ENCODE data around the gene ZNF445. TPM values are rescaled to one million over a fixed set of nuclear protein-coding genes. Genes with fewer than 3 reads are reported as not detected.

The ZNF445 gene
- total RNA-seq, 1 donor from 2014 or later, result 28.3 TPM

DNA sequence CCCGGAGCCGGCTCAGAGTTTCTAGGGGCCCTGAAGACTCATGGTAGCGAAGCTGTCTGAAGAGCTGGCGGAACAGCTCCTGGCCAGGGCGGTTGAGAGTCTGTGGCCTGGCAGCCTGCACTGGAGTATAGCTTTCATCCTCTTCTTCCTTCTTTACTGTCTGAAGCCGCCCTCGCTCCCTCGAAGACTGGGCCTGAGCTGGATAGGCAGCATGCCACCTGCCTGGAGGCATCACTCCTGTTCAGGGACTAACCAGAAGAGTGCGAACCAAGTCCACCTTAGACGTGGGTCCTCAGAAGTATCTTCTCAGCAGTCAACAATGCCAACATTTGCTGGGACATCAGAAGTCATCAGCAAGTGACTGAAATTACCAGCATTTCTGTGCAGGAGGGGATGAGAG is 22.2 kb downstream of the ZNF445 start:
- TF ChIP-seq, protein P1, sequence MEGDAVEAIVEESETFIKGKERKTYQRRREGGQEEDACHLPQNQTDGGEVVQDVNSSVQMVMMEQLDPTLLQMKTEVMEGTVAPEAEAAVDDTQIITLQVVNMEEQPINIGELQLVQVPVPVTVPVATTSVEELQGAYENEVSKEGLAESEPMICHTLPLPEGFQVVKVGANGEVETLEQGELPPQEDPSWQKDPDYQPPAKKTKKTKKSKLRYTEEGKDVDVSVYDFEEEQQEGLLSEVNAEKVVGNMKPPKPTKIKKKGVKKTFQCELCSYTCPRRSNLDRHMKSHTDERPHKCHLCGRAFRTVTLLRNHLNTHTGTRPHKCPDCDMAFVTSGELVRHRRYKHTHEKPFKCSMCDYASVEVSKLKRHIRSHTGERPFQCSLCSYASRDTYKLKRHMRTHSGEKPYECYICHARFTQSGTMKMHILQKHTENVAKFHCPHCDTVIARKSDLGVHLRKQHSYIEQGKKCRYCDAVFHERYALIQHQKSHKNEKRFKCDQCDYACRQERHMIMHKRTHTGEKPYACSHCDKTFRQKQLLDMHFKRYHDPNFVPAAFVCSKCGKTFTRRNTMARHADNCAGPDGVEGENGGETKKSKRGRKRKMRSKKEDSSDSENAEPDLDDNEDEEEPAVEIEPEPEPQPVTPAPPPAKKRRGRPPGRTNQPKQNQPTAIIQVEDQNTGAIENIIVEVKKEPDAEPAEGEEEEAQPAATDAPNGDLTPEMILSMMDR (IDR thresholded peaks at IDR 0.05), result no peak
- TF ChIP-seq EZH2phosphoT487 (IDR thresholded peaks at IDR 0.05), result no peak
- TF ChIP-seq EZH2 (IDR thresholded peaks at IDR 0.05), result no peak
- H3K4me1 ChIP-seq, result no peaks in the 10 kb centered on the region
- no peak overlapping the region for H3K27ac Mint-ChIP-seq
- H3K4me1 Mint-ChIP-seq, result no peaks in the 10 kb centered on the region
- no peak overlapping the region for H3K27ac ChIP-seq
- no peaks in the 10 kb centered on the region for H3K27me3 ChIP-seq
- peaks cover 6% of the 10 kb centered on the region for H4K20me1 ChIP-seq (ENCODE audit: low read depth)
- no peak overlapping the region for H3K4me2 ChIP-seq
- no peaks in the 10 kb centered on the region for H3K9me3 Mint-ChIP-seq
- H3K9me3 ChIP-seq (ENCODE audit: low read depth), result no peaks in the 10 kb centered on the region
- peaks cover 29% of the 10 kb centered on the region for H3K79me2 ChIP-seq (ENCODE audit: low read depth)
- H3K27me3 Mint-ChIP-seq (ENCODE audit: insufficient read depth, low read depth), result peaks cover 2% of the 10 kb centered on the region
- peaks cover 62% of the 10 kb centered on the region for H3K36me3 Mint-ChIP-seq
- DNase-seq (ENCODE audit: low spot score), result no peak
- H3K9ac ChIP-seq, result no peak overlapping the region
- no peak overlapping the region for H2AFZ ChIP-seq (replicated peaks)
- H3F3A ChIP-seq (ENCODE audit: low read depth), result no peaks in the 10 kb centered on the region
- no peak overlapping the region for H3K4me3 ChIP-seq
- no peak overlapping the region for H3K4me3 Mint-ChIP-seq
- peaks cover 6% of the 10 kb centered on the region for H3K36me3 ChIP-seq

DNA sequence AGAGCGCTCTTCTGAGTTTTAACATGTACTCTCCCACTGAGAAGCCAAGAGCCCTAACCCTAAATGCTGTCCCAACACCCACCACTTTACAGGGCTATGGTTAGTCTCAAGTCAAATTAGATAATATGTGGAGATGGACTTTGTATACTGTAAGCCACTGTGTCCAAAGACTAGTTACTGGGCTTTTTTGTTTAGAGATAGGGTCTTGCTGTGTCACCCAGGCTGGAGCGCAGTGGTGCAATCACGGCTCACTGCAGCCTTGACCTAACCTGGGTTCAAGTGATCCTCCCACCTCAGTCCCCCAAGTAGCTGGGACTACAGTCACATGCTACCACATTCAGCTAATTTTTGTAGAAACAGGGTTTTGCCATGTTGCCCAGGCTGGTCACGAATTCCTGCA is 23.2 kb downstream of the ZNF445 start:
- no peaks in the 10 kb centered on the region for H3K9me3 ChIP-seq (ENCODE audit: low read depth)
- peaks cover 62% of the 10 kb centered on the region for H3K36me3 Mint-ChIP-seq
- no peak for DNase-seq (ENCODE audit: low spot score)
- H4K20me1 ChIP-seq (ENCODE audit: low read depth), result peaks cover 6% of the 10 kb centered on the region
- no peaks in the 10 kb centered on the region for H3K4me1 ChIP-seq
- H3K79me2 ChIP-seq (ENCODE audit: low read depth), result peaks cover 18% of the 10 kb centered on the region
- H3K4me3 Mint-ChIP-seq, result no peak overlapping the region
- no peaks in the 10 kb centered on the region for H3K4me1 Mint-ChIP-seq
- H2AFZ ChIP-seq (replicated peaks), result no peak overlapping the region
- H3K9me3 Mint-ChIP-seq, result peaks cover 2% of the 10 kb centered on the region
- no peak overlapping the region for H3K27ac ChIP-seq
- peak overlapping the region; percentile 10 for H3K27ac Mint-ChIP-seq
- H3F3A ChIP-seq (ENCODE audit: low read depth), result no peaks in the 10 kb centered on the region
- H3K9ac ChIP-seq, result no peak overlapping the region
- H3K4me2 ChIP-seq, result no peak overlapping the region
- no peaks in the 10 kb centered on the region for H3K27me3 ChIP-seq
- no peak overlapping the region for H3K4me3 ChIP-seq
- peaks cover 6% of the 10 kb centered on the region for H3K36me3 ChIP-seq
- TF ChIP-seq EZH2 (IDR thresholded peaks at IDR 0.05) (no peak), EZH2phosphoT487 (IDR thresholded peaks at IDR 0.05) (no peak)
- TF ChIP-seq, protein P1 (IDR thresholded peaks at IDR 0.05), result no peak
- H3K27me3 Mint-ChIP-seq (ENCODE audit: insufficient read depth, low read depth), result peaks cover 2% of the 10 kb centered on the region

DNA sequence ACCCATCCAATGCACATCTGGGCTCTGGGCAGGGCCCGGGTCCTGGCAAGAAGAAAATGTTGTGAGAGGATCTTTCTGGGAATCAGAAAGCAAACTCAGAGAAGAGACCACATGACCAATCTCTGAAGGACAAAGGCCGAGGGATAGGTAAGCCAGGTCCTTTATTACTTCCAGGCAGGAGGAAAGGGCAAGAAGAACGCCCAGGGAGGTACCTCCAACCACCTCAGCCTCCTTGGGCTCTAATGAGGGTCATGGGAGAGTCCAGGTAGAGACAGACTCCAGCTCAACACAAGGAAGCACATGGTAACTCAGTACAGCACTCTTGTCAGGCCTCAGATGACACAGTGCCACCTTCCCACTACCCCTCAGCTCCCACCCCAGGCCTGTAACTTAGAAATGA is 26.0 kb downstream of the ZNF445 start:
- no peak overlapping the region for H3K9ac ChIP-seq
- TF ChIP-seq, protein P1 (IDR thresholded peaks at IDR 0.05), result no peak
- no peaks in the 10 kb centered on the region for H3F3A ChIP-seq (ENCODE audit: low read depth)
- peaks cover 6% of the 10 kb centered on the region for H4K20me1 ChIP-seq (ENCODE audit: low read depth)
- no peak overlapping the region for H3K4me3 ChIP-seq
- no peak overlapping the region for H3K4me2 ChIP-seq
- no peak for DNase-seq (ENCODE audit: low spot score)
- Mint-ChIP-seq H3K27me3 (ENCODE audit: insufficient read depth, low read depth) (peaks cover 2% of the 10 kb centered on the region), H3K4me3 (no peak overlapping the region), H3K27ac (no peak overlapping the region), H3K9me3 (peaks cover 11% of the 10 kb centered on the region), H3K4me1 (no peaks in the 10 kb centered on the region), H3K36me3 (peaks cover 76% of the 10 kb centered on the region)
- no peaks in the 10 kb centered on the region for H3K27me3 ChIP-seq
- no peak overlapping the region for H2AFZ ChIP-seq (replicated peaks)
- H3K9me3 ChIP-seq (ENCODE audit: low read depth), result no peaks in the 10 kb centered on the region
- peaks cover 22% of the 10 kb centered on the region for H3K36me3 ChIP-seq
- H3K79me2 ChIP-seq (ENCODE audit: low read depth), result peaks cover 12% of the 10 kb centered on the region
- no peak overlapping the region for H3K27ac ChIP-seq
- H3K4me1 ChIP-seq, result no peaks in the 10 kb centered on the region

Data from neural progenitor cell (in vitro differentiated cells).